HCT116 (cell line): ENCODE measurements around the gene HOXA1. TPM values are rescaled to one million over a fixed set of nuclear protein-coding genes. Genes with fewer than 3 reads are reported as not detected.

Source experiments
- ATAC-seq: fragments of 200-7000 bp; cut with Tn5 transposase; 2 replicates; pipeline ENCODE4 v1.9.1; 2020; ENCODE audit warnings: mild to moderate bottlenecking, moderate library complexity
- BruUV-seq: library from RNA; stranded (reverse); fragments of 400-500 nt; replicated peaks from 2 replicates; lab custom pipeline; 2021; lab: Mats Ljungman, UMichigan
- CTCF ChIA-PET: fragments of 300-600 bp; sonication (Branson Sonifier 250); formaldehyde crosslinking; loops from one replicate; lab custom pipeline; 2021; ENCODE audit warnings: antibody characterized with exemption; lab: Charles Lee
- POLR2A ChIA-PET: fragments of 300-600, 350-600 bp; sonication (Branson Sonifier 250); formaldehyde crosslinking; loops from one replicate; lab custom pipeline; 2021; ENCODE audit warnings: antibody characterized with exemption; lab: Charles Lee
- RAD21 ChIA-PET, 2 experiments: fragments of 300-600 bp; sonication (Branson Sonifier 250); formaldehyde crosslinking; loops; one replicate each; lab custom pipeline; 2023; ENCODE audit warnings: low total read pairs in 2 of 2; ENCODE audit not compliant: uncharacterized antibody in 2 of 2, unreplicated experiment in 2 of 2, low non-redundant PET in 1 of 2; lab: Charles Lee
- DNase-seq: peaks from one replicate; pipeline ENCODE4 v3.0.0-alpha.2; 2010; ENCODE audit warnings: low read depth, low spot score
- H2AFZ ChIP-seq: fragments of 200-600 bp; shearing (Covaris generic), sonication (generic); 2 replicates; pipeline ENCODE4 v1.6.1; 2017; ENCODE audit warnings: low read depth, mixed run types, mixed read lengths, antibody characterized with exemption, low read length; ENCODE audit not compliant: poor library complexity, severe bottlenecking
- H3K27ac ChIP-seq: 2 replicates; pipeline ENCODE4 v1.5.1; 2012; ENCODE audit warnings: low read depth, low read length
- H3K27me3 ChIP-seq: fragments of 200-600 bp; sonication (generic); 2 replicates; pipeline ENCODE4 v1.6.1; 2016; ENCODE audit warnings: mixed run types, low read length, mixed read lengths; ENCODE audit not compliant: insufficient read depth
- H3K36me3 ChIP-seq, 2 experiments: fragments of 200-500 bp in 1 of 2; fragments of 200-600 bp in 1 of 2; sonication (Bioruptor generic) in 1 of 2; sonication (generic) in 1 of 2; 2 replicates each; pipeline versions ENCODE4 v1.5.1 to v1.6.1; 2014 to 2016; ENCODE audit warnings: low read length in 2 of 2, inconsistent platforms in 1 of 2, mixed read lengths in 1 of 2, mixed run types in 1 of 2; ENCODE audit not compliant: insufficient read depth in 2 of 2, control insufficient read depth in 1 of 2
- H3K4me1 ChIP-seq, 2 experiments: fragments of 200-600 bp in 1 of 2; sonication (generic) in 1 of 2; 2 replicates each; pipeline versions ENCODE4 v1.5.1 to v1.6.1; 2012 to 2017; ENCODE audit warnings: low read length in 2 of 2, inconsistent platforms in 1 of 2, mild to moderate bottlenecking in 1 of 2, mixed read lengths in 1 of 2, mixed run types in 1 of 2, moderate library complexity in 1 of 2; ENCODE audit not compliant: insufficient read depth in 2 of 2, control insufficient read depth in 1 of 2
- H3K4me2 ChIP-seq: fragments of 200-600 bp; sonication (generic); 2 replicates; pipeline ENCODE4 v1.6.1; 2017; ENCODE audit warnings: mixed run types, low read length, mixed read lengths
- H3K4me3 ChIP-seq, 2 experiments: fragments of 200-600 bp in 1 of 2; sonication (generic) in 1 of 2; replicated peaks in 1 of 2; 2 replicates each; pipeline ENCODE4 v1.5.1; 2011 to 2016; ENCODE audit warnings: low read length in 2 of 2, control low read depth in 1 of 2, low read depth in 1 of 2, mild to moderate bottlenecking in 1 of 2, mixed read lengths in 1 of 2, mixed run types in 1 of 2
- H3K79me2 ChIP-seq: fragments of 200-600 bp; sonication (generic); 2 replicates; pipeline ENCODE4 v1.6.1; 2017; ENCODE audit warnings: mild to moderate bottlenecking, mixed run types, low read length, moderate library complexity, mixed read lengths; ENCODE audit not compliant: insufficient read depth
- H3K9ac ChIP-seq: fragments of 200-600 bp; sonication (generic); 2 replicates; pipeline ENCODE4 v1.6.1; 2016; ENCODE audit warnings: low read length, mixed read lengths
- H3K9me2 ChIP-seq: fragments of 200-600 bp; sonication (generic), shearing (Covaris generic); 2 replicates; pipeline ENCODE4 v1.6.1; 2017; ENCODE audit warnings: mixed run types, mild to moderate bottlenecking, moderate library complexity; ENCODE audit not compliant: insufficient read depth
- H3K9me3 ChIP-seq, 2 experiments: fragments of 200-500 bp in 1 of 2; fragments of 200-600 bp in 1 of 2; sonication (Bioruptor generic) in 1 of 2; sonication (generic) in 1 of 2; 2 replicates each; pipeline ENCODE4 v1.6.1; 2014 to 2017; ENCODE audit warnings: low read length in 2 of 2, mixed read lengths in 2 of 2, inconsistent platforms in 1 of 2, low read depth in 1 of 2, mild to moderate bottlenecking in 1 of 2, mixed run types in 1 of 2, moderate library complexity in 1 of 2; ENCODE audit not compliant: control insufficient read depth in 1 of 2, insufficient read depth in 1 of 2
- H4K20me1 ChIP-seq: fragments of 200-600 bp; sonication (generic), shearing (Covaris generic); 2 replicates; pipeline ENCODE4 v1.6.1; 2017; ENCODE audit warnings: mixed run types, mild to moderate bottlenecking, moderate library complexity; ENCODE audit not compliant: insufficient read depth
- EGR1 ChIP-seq: IDR thresholded peaks from 2 replicates; pipeline ENCODE4 v1.6.1; 2012; ENCODE audit warnings: low read depth
- ELF1 ChIP-seq: IDR thresholded peaks from 2 replicates; pipeline ENCODE4 v1.6.1; 2012; ENCODE audit warnings: low read depth, borderline replicate concordance
- EZH2 ChIP-seq: fragments of 200-600 bp; sonication (generic); IDR thresholded peaks from 2 replicates; pipeline ENCODE4 v1.6.1; 2017; ENCODE audit warnings: antibody characterized with exemption, mixed run types
- EZH2phosphoT487 ChIP-seq: fragments of 200-600 bp; IDR thresholded peaks from 2 replicates; pipeline ENCODE4 v1.6.1; 2018; ENCODE audit warnings: antibody characterized with exemption, borderline replicate concordance
- FOSL1 ChIP-seq: IDR thresholded peaks from 2 replicates; pipeline ENCODE4 v1.6.1; 2012; ENCODE audit warnings: low read depth
- JUND ChIP-seq: IDR thresholded peaks from 2 replicates; pipeline ENCODE4 v1.6.1; 2012
- SP1 ChIP-seq: IDR thresholded peaks from 2 replicates; pipeline ENCODE4 v1.6.1; 2012; ENCODE audit warnings: low read depth
- TCF7L2 ChIP-seq: IDR thresholded peaks from 2 replicates; pipeline ENCODE4 v1.7.0; 2011; ENCODE audit warnings: borderline replicate concordance, inconsistent platforms; ENCODE audit not compliant: insufficient read depth, insufficient read length; ENCODE audit errors: extremely low read depth
- intact Hi-C: fragments of 100-400 bp; cut with micrococcal nuclease; formaldehyde crosslinking; loops from 2 replicates; pipeline ENCODE4 v1.10.0; 2022
- total RNA-seq: library from RNA; stranded (reverse); gene quantifications from one replicate; pipeline ENCODE4 v1.2.1, GENCODE V29; 2021; ENCODE audit not compliant: unreplicated experiment
- TF ChIP-seq, protein P1 (sequence below): IDR thresholded peaks from 2 replicates; pipeline ENCODE4 v1.6.1; 2012

Gene HOXA1
- total RNA-seq, 1 experiment from 2014 or later = 2.8 TPM

DNA sequence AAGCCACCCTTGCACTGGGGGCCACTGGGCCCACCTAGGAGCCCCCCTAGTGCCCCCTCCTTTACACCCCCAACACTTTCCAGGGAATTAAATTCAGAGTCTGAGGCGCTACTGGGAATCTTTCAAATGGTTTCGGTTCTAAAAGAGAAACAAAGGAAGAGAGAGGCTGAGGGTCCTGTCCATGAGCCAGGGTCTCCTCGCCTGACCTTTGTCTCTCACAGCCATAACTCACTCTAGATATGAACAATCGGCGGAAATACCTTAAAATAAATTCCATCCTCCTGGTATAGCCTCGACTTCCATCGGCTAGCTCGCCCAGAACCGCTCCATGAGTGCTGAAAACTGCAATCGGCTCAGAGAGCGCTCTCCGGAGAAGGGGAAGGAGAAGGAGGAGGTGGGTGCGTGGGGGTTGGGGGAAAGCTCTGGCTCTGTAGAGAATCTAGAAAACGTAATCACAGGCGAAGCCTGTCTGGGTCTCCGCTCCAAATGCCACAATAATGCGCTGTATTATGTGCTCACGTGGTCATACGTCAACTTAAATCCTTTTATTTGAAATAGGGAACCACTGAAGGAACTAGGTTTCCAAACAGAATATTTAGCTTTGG, 22.2 kb upstream of the HOXA1 start:
- Histone ChIP-seq H3K4me1 (peaks cover 44 to 74% of the 10 kb centered on the region in 2 experiments), H3K9me3 (no peaks in the 10 kb centered on the region), H3K9ac (no peak overlapping the region), H3K27ac (no peak overlapping the region), H3K79me2 (peaks cover 4% of the 10 kb centered on the region; the same call in 1 of the 2 replicates), H3K4me2 (no peak overlapping the region), H3K27me3 (peaks cover 12% of the 10 kb centered on the region; the same call in 1 of the 2 replicates), H3K9me2 (no peaks in the 10 kb centered on the region), H4K20me1 (no peaks in the 10 kb centered on the region), H3K4me3 (no peak overlapping the region), H3K36me3 (no peaks in the 10 kb centered on the region), H2AFZ (no peak overlapping the region)
- no peak for ATAC-seq
- TF ChIP-seq SP1 = no peak
- TF ChIP-seq TCF7L2 = no peak
- TF ChIP-seq, protein P1, sequence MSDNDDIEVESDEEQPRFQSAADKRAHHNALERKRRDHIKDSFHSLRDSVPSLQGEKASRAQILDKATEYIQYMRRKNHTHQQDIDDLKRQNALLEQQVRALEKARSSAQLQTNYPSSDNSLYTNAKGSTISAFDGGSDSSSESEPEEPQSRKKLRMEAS = no peak
- TF ChIP-seq FOSL1 = no peak
- TF ChIP-seq EGR1 = no peak
- no peak for TF ChIP-seq EZH2
- TF ChIP-seq ELF1 = no peak
- no peak for TF ChIP-seq JUND
- CTCF ChIA-PET = no interaction called here
- RAD21 ChIA-PET = no interaction called here
- intact Hi-C loops = no loop called here
- POLR2A ChIA-PET = no interaction called here
- no peak for DNase-seq
- BruUV-seq = no TSS peak

DNA sequence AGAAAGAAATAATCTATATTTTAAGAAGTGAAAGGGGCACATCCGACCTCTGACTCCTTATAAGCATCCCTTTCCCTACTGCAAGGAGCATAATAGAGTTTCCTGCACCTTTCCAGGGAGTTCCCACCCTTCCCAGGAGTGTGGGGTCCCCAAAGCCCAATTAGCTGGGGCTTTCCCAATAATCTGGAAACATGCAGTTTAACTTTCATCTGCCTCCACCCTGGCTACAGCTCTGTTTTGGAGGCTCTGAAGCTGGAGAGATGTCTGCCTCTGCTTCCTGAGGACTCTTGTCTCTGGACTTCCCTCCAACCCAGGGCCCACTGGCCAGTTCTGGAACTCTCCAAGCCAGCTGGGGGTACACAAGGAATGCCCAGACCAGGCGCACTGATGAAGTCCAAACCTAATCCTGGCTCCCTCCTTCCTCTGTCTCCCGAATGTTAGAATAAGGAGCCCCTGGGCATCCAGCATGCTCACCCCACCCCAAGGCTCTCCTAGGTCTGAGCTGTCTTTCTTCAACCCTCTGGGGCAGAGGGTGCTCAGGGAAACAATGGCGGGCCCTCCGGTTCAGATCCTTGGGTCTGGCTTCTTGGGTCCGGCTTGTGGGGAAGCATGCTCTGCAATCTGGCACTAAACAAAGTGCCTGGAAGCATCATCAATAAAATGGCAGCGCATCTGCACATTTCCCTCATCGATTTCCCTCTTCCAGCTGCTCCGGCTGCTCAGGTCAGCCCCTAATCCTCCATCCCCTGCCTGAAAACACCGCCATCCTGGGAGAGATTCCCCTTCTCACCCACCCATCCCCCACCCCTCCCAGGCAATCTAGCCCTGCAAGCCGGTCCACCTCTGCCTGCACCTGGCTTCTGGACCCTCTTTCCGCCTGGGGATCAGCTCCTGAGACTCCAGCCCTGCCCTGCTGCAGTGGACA, 21.4 kb upstream of the HOXA1 start:
- no peak for DNase-seq
- no peak overlapping the region for H3K4me3 ChIP-seq
- H3K4me2 ChIP-seq = peak overlapping the region; percentile 92; the same call in 1 of the 2 replicates
- H3K27ac ChIP-seq = no peak overlapping the region
- H4K20me1 ChIP-seq = no peaks in the 10 kb centered on the region
- RAD21 ChIA-PET = no interaction called here
- peaks cover 12% of the 10 kb centered on the region for H3K79me2 ChIP-seq
- H3K9ac ChIP-seq = no peak overlapping the region
- intact Hi-C loops = no loop called here
- no peaks in the 10 kb centered on the region for H3K9me2 ChIP-seq
- ATAC-seq = no peak
- no peak overlapping the region for H2AFZ ChIP-seq
- no peaks in the 10 kb centered on the region for H3K36me3 ChIP-seq
- CTCF ChIA-PET = no interaction called here
- POLR2A ChIA-PET = no interaction called here
- BruUV-seq = no TSS peak
- H3K27me3 ChIP-seq = peaks cover 10% of the 10 kb centered on the region; the same call in 1 of the 2 replicates
- no peak for TF ChIP-seq EZH2
- TF ChIP-seq EZH2phosphoT487 = no peak
- H3K4me1 ChIP-seq = peaks cover 50 to 81% of the 10 kb centered on the region in 2 experiments
- no peaks in the 10 kb centered on the region for H3K9me3 ChIP-seq
